ENCODE data around the gene THOC1.

Gene THOC1

GRCh38 chr18:181711-182110 lies 86.1 kb downstream of the THOC1 start:
- Mint-ChIP-seq H3K27ac (peak overlapping the region; percentile 24), H3K27me3 (ENCODE audit: low read depth) (no peaks in the 10 kb centered on the region), H3K36me3 (ENCODE audit: low read depth) (peaks cover 30% of the 10 kb centered on the region), H3K9me3 (no peaks in the 10 kb centered on the region), H3K4me3 (no peak overlapping the region), H3K4me1 (ENCODE audit: low read depth) (peaks cover 23% of the 10 kb centered on the region)

- H3K9me3 Mint-ChIP-seq, result no peaks in the 10 kb centered on the region
These were observed 88.3 kb downstream of the THOC1 start for GRCh38 chr18:179499-179898.

GRCh38 chr18:172361-172760 lies 95.5 kb downstream of the THOC1 start:
- Mint-ChIP-seq H3K27ac (no peak overlapping the region), H3K4me1 (ENCODE audit: low read depth) (peaks cover 7% of the 10 kb centered on the region), H3K27me3 (ENCODE audit: low read depth) (no peaks in the 10 kb centered on the region), H3K36me3 (ENCODE audit: low read depth) (peaks cover 20% of the 10 kb centered on the region), H3K4me3 (no peak overlapping the region), H3K9me3 (no peaks in the 10 kb centered on the region)

More at GRCh38 chr18:179499-179898, 88.3 kb downstream of the THOC1 start:
- H3K27ac Mint-ChIP-seq, result no peak overlapping the region
- H3K36me3 Mint-ChIP-seq (ENCODE audit: low read depth), result peaks cover 32% of the 10 kb centered on the region
- peaks cover 23% of the 10 kb centered on the region for H3K4me1 Mint-ChIP-seq (ENCODE audit: low read depth)
- no peak overlapping the region for H3K4me3 Mint-ChIP-seq
- H3K27me3 Mint-ChIP-seq (ENCODE audit: low read depth), result no peaks in the 10 kb centered on the region
